NCI-H1694 treated with DMSO at 0.1 percent for 48 hours (cell line): Measurements from ENCODE around the gene OR1L8.
"Not testable (repeated sequence)": the region's sequence is repeated elsewhere in the genome, so short reads cannot be mapped to it uniquely, and the experiment has no call there.

Source experiments
- DNase-seq: peaks from one replicate; lab custom pipeline; 2025; lab: John Stamatoyannopoulos, UW

OR1L8 gene

GRCh38 chr9:122583284-122583683 is at the start of gene OR1L8:
OR1L8 (minus strand) TSS chr9:122583384; CDS start chr9:122568477, 14,907 bp downstream.
- DNase-seq: not testable (repeated sequence)

DNA sequence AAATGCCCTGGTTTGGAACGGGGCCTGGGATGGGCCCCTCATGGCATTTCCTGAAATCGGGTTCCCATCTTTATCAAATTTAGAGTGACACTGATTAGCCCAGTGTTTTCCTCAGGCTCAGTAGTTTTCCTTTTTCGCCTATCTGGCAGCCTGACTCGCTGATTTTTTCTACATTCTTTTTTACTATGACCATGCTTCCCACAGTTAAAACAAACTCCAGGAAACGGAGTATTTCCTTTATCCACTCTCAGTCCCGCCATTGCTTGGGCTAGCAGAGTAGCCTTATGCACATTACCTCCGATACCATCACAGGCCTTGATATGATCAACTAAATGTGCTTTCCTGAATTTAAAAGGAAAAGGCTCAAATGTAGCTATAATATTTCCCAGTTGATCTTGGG is 36.8 kb upstream of the OR1L8 start:
- no peak for DNase-seq

DNA sequence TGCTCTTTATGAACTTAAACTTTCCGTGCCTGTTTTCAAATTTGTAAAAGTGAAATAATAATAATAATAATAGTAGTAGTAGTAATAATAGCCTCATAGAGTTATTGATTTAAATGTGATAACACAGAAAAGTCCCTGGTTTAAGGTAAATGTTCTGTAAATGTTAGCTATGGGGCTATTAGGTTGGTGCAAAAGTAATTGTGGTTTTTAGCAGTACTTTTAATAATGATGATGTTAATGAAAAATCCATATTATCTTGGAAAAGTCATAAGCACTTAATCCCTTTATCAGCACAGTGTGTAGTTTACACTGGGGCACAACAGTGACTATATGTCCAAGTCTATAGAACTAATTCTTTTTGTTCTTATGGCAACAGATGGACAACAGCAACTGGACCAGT is 31.2 kb upstream of the OR1L8 start, which contains the start of gene OR1Q1:
Gene OR1Q1 (plus strand): TSS at position 377 of the 400 bp plus-strand sequence. CDS start 0 bp downstream, at position 377.
- no peak for DNase-seq

DNA sequence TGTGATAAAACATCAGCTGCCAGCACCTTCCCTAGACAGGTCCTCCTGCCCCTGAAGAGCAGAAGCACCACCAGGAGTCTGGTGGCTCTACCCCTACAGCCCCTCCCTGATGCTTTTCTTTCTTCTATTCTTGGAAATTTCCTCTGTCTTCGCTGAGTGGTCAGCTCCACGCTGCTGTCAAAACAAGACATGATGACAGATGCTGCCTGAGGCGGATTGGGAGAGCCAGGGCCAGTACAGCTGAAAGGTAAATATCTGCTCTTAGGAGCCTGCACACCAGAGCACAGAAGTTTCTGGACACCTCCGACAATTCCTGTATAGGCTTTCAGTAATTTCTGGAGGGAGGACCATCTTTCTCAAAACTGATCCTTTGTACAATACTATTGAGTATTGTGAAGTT is 26.6 kb upstream of the OR1L8 start:
- no peak for DNase-seq

DNA sequence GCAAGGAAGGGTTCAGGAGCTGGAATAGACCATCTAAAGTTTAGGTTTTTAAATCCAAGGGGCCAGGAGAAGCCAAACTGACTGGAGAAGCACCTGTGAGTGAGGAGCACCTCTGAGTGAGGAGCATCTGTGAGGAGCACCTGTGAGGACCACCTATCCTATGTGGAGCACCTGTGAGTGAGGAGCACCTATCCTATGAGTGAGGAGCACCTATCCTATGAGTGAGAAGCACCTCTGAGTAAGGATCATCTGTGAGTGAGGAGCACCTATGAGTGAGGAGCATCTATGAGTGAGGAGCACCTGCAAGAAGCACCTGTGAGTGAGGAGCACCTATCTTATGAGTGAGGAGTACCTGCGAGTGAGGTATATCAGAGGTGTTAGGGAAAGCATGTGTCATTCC is 23.4 kb upstream of the OR1L8 start:
- no peak for DNase-seq

DNA sequence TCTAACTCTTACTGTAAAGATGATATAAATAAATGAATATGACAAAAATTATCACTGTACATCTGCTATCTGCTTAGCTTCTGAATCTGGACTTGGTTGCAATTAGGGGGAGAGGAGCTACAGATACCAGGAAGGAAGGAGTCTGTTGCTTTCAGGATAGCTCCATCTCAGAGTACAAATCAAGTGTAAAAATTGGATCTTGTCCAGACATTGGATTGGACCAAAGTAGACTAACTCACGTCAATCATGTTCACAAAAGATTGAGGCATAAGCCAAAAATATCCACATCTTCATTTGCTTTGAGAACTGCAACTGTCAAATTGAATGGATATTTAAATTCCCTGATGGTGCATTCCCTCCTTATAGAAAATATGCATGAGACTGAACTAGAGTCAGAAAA is 22.5 kb upstream of the OR1L8 start:
- no peak for DNase-seq

- DNase-seq: no peak
Measured at GRCh38 chr9:122580360-122580759, 2.8 kb downstream of the OR1L8 start.

GRCh38 chr9:122579874-122580273 is 3.3 kb downstream of the OR1L8 start:
- no peak for DNase-seq

- DNase-seq: no peak
Measured at GRCh38 chr9:122572456-122572855, 10.7 kb downstream of the OR1L8 start.

GRCh38 chr9:122567901-122568300 is 15.3 kb downstream of the OR1L8 start:
- DNase-seq: no peak

- DNase-seq: no peak
Measured at GRCh38 chr9:122562134-122562760, 20.9 kb downstream of the OR1L8 start.

- no peak for DNase-seq
Measured at GRCh38 chr9:122561446-122561845, 21.7 kb downstream of the OR1L8 start.

GRCh38 chr9:122552812-122553211 is 30.4 kb downstream of the OR1L8 start, which contains the start of gene OR1N2:
OR1N2 (plus strand) TSS chr9:122553112; CDS start chr9:122553212, 100 bp downstream.
- no peak for DNase-seq

DNA sequence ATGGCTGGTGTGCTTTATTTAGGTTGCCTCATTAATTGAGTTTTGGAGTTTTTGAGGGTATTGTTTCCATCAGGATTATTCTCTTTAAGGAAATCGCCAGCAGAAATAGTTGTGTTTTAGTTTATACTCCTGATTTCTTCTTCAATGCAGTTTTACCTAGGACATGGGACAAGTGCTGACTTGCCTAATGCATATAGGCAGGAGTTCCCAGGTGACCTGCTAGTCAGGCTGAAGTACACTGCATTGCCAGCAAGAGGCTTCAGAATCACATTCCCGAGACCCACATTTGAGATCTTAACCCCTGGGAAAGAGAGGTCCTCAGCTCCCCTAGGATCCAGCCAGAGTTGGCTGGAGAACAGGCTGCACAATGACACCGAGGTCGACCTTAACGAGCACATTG is 31.8 kb downstream of the OR1L8 start:
- no peak for DNase-seq

DNA sequence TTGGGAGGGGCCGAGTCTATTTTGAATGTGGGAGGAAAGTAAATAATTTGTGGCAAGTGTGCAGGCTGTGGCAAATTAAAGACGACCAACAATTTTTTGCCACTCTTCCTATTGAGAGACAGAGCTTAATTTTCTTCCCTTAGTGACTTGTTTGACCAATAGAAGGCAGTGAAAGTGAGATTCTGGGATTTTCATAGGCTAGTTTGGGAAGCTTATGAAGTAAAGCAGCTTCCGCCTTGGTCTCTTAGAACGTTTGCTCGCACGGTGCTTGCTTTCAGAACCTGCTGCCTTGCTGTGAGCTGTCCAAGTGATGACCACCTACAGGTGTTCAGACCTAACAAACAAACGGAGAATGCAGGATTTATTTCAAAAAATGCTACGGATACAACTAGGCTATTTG is 37.0 kb downstream of the OR1L8 start:
- DNase-seq: no peak

- no peak for DNase-seq
Measured at GRCh38 chr9:122538757-122539156, 44.4 kb downstream of the OR1L8 start.

DNA sequence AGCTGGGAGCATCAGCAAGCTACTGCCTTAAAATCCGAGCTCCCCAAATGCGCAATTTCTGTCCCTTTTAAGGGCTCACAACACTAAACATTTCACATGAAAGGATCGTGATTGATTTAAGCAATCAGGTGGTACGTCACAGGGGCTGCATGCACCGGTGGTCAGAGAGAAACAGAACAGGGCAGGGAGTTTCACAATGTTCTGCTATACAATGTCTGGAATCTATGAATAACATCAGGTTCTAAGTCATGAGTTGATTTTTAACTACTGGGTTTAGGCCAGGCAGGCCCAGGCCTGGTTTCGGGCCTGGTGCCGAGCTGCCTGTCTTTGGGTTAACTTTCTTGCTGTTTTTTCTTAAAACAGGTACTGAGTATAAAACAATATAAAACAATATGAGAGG is 46.1 kb downstream of the OR1L8 start:
- not testable (repeated sequence) for DNase-seq

- DNase-seq: no peak
Measured at GRCh38 chr9:122536134-122536533, 47.0 kb downstream of the OR1L8 start.

GRCh38 chr9:122531157-122531556 is 52.0 kb downstream of the OR1L8 start:
- DNase-seq: not testable (repeated sequence)

- DNase-seq: no peak
Measured at GRCh38 chr9:122527193-122527592, 56.0 kb downstream of the OR1L8 start, which contains the start of gene OR1N1. OR1N1 (minus strand) TSS chr9:122527293; CDS start chr9:122527293, 0 bp downstream.

DNA sequence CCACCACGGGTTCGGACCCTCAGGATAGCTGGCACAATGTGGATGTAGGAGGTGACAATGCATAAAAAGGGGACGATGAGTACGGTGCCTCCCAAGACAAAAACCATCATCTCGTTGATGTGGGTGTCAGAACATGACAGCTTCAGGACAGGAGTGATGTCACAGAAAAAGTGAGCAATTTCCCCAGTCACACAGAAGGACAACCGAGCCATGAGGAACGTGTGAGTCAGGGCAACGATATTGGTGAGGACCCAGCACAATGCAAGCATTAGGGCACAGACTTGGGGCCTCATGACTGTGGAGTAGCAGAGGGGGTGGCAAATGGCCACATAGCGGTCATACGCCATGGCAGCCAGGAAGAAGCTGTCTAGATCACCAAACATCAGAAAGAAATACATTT is 56.6 kb downstream of the OR1L8 start:
- no peak for DNase-seq

- no peak for DNase-seq
Measured at GRCh38 chr9:122519376-122519775, 63.8 kb downstream of the OR1L8 start.

GRCh38 chr9:122518841-122519240 is 64.3 kb downstream of the OR1L8 start, which contains the start of gene OR1J4:
OR1J4 (plus strand) TSS chr9:122519141; CDS start chr9:122519141, 0 bp downstream.
- no peak for DNase-seq

DNA sequence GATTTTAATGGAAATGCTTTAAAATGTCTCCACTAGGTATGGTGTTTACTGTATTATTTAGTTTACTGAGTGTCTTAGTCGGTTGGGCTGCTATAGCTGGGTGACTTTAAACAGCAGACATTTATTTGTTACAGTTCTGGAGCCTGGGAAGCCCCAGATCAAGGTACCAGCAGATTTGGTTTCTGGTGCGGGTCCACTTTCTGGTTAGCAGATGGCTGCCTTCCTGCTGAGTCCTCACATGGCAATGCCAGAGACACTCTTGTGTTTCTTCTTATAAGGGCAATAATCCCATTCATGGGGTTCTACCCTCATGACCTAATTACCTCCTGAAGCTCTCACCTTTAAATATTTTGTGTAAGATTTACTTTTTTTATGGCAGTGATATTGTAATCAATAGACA is 65.0 kb downstream of the OR1L8 start:
- DNase-seq: no peak
